GM21825 (cell line): Measurements from ENCODE around the gene CYP24A1.
A peak's percentile ranks its signal among the peaks of the same experiment; 100 is the strongest.

Source experiments
- ATAC-seq: cut with Tn5 transposase; IDR thresholded peaks from one replicate; pipeline ENCODE4 v1.9.1; 2021; ENCODE audit warnings: mild to moderate bottlenecking, moderate library complexity; ENCODE audit not compliant: unreplicated experiment

The CYP24A1 gene

GRCh38 chr20:54173653-54174456 lies at the start of gene CYP24A1:
TSS of gene CYP24A1 (minus strand) at chr20:54173986. CDS start at chr20:54173579, 407 bp downstream.
- no peak for ATAC-seq

- ATAC-seq: no peak
Measured at GRCh38 chr20:54223285-54223684, 49.5 kb upstream of the CYP24A1 start.

GRCh38 chr20:54221996-54222890 lies 48.5 kb upstream of the CYP24A1 start:
- ATAC-seq: no peak

GRCh38 chr20:54221353-54221752 lies 47.6 kb upstream of the CYP24A1 start:
- peak; percentile 49 for ATAC-seq

GRCh38 chr20:54220722-54221121 lies 46.9 kb upstream of the CYP24A1 start:
- no peak for ATAC-seq

GRCh38 chr20:54219751-54220426 lies 46.1 kb upstream of the CYP24A1 start:
- no peak for ATAC-seq

- no peak for ATAC-seq
Measured at GRCh38 chr20:54218470-54218869, 44.7 kb upstream of the CYP24A1 start.

- ATAC-seq: no peak
Measured at GRCh38 chr20:54217762-54218161, 44.0 kb upstream of the CYP24A1 start.

- no peak for ATAC-seq
Measured at GRCh38 chr20:54215157-54215789, 41.5 kb upstream of the CYP24A1 start.

- no peak for ATAC-seq
Measured at GRCh38 chr20:54214566-54214965, 40.8 kb upstream of the CYP24A1 start.

- ATAC-seq: no peak
Measured at GRCh38 chr20:54212871-54213270, 39.1 kb upstream of the CYP24A1 start.

- no peak for ATAC-seq
Measured at GRCh38 chr20:54212226-54212625, 38.4 kb upstream of the CYP24A1 start.

- no peak for ATAC-seq
Measured at GRCh38 chr20:54209216-54209813, 35.5 kb upstream of the CYP24A1 start.

- peak; percentile 10 for ATAC-seq
Measured at GRCh38 chr20:54208548-54209176, 34.9 kb upstream of the CYP24A1 start.

- ATAC-seq: peak; percentile 97
Measured at GRCh38 chr20:54207743-54208547, 34.2 kb upstream of the CYP24A1 start, which contains the start of gene PFDN4. TSS of gene PFDN4 (plus strand) at chr20:54208087. CDS start at chr20:54208101, 14 bp downstream.

- ATAC-seq: no peak
Measured at GRCh38 chr20:54207053-54207742, 33.4 kb upstream of the CYP24A1 start.

- ATAC-seq: no peak
Measured at GRCh38 chr20:54205450-54205849, 31.7 kb upstream of the CYP24A1 start.

GRCh38 chr20:54204481-54204880 lies 30.7 kb upstream of the CYP24A1 start:
- no peak for ATAC-seq
